Hematopoietic multipotent progenitor cell treated with erythropoietin and hydrocortisone succinate and interleukin-3 and kit ligand, for 8 days (in vitro differentiated cells): ENCODE data around the gene FIP1L1.
"Not testable (repeated sequence)": the region's sequence is repeated elsewhere in the genome, so short reads cannot be mapped to it uniquely, and the experiment has no call there.

Source experiments
- DNase-seq: peaks from one replicate; pipeline ENCODE4 v3.0.0-alpha.2; 2015

Gene FIP1L1

DNA sequence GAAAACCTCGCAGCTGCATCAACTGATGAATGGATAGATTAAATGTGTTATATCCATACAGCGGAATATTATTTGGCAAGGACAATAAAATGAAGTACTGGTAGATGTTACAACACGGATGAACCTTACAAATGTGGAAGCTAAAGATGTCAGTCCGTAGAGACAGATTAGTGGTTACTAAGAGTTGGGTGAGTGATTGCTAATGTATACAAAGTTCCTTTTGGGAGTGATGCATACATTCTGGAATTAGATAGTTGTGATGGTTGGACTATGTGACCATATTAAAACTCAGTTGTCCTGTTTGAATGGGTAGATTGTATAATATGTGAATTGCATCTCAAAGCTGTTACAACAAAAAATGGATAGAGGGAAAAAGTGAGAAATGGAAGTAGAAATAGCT, 2.8 kb downstream of the FIP1L1 start:
- no peak for DNase-seq

GRCh38 chr4:53409479-53409878, 32.0 kb downstream of the FIP1L1 start:
- DNase-seq, result not testable (repeated sequence)

GRCh38 chr4:53419208-53419607, 41.8 kb downstream of the FIP1L1 start:
- DNase-seq, result no peak

DNA sequence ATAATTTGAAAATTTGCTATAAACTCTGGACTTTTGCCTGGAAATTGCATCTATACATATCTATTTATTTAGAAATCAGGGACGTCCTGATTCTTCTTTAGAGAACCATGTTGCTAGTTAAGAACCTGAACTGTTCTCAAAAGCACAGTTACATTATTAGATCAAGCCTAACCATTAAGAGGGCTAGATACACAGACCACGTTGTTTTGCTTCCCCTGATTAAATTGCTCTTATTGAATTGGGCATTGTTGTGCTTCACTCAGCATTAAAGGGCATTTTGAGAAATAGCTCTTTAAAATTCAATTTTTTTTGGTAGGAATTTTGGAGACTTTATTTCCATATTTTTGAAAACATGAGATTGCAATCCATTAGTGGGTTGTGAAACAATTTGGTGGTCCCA, 44.4 kb downstream of the FIP1L1 start:
- DNase-seq, result no peak

- DNase-seq, result no peak
These were observed 44.9 kb downstream of the FIP1L1 start for GRCh38 chr4:53422367-53422766.

GRCh38 chr4:53424280-53424679, 46.8 kb downstream of the FIP1L1 start:
- no peak for DNase-seq

DNA sequence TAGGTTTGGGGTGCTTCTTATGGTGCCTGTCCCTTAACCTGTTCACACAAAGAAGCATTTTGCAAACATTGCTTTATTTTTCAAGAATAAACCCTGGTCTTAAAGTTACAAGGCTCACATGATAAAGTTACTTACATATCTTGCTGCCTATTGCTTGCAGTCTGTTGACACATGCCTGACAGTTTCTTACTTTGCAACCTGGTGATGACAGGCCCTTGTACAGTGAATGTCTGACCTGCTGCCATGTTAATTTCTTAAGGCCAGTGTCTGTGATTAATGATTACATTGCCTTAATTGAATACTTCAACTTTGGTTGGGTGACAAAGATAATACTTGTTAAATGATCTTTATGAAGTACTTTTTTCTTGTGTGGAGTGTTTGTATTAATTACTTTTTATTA, 49.9 kb downstream of the FIP1L1 start:
- no peak for DNase-seq

DNA sequence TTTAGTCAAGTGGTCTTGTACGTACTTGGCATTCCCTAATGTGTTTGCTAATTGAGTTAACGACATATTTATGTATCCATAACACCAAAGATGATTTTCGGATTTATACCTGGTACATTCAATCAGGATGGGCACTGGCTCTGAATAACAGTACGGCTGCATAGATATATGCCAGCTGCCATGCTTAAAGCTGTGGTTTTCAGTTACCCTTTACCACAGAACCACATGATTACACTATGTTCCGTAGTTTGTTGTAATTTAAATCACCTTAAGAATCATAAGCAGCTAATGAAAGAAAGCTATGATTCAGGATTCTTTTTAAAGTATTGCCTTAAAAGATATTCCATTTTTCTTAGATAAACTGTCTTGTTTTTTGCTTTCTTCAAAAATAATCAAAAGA, 53.6 kb downstream of the FIP1L1 start:
- DNase-seq, result peak; percentile 8

DNA sequence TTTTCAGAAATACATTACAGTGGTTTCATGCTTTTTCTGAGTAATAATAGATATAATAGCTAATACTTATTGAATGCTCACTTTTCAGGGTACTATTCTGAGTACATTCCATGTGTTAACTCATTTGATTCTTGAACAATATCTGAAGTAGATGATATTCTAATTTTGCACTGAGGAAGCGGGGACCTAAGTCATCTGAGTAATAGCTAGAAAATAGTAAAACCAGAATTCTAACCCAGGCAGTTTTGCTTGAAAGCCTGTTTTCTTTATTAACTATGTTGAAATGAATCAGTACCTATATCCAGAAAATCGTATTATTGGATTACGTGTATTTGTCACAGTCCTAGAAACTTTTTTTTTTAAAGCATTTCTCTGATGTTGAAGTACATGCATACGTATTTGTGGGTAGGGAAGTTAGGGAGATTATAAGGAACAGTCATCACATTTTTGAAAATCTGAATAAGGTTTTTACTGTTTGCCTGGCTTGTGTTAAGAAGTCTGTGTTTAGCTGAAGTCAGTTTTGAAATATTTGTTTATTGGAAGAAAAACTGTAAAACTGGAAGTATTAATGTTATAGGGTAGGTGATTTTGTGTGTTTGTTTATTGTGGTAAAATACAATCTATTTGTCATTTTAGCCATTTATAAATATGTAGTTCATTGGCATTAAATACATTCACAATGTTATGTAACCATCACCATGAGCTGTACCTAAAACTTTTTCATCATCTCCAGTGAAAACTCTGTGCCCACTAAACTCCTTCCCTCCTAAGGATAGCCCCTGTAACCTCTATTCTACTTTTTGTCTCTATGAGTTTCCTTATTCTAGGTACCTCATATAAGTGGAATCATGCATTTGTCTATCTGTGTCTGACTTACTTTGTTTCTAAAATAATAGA, 55.3 kb downstream of the FIP1L1 start:
- DNase-seq, result no peak

GRCh38 chr4:53436251-53436650, 58.8 kb downstream of the FIP1L1 start:
- DNase-seq, result no peak

GRCh38 chr4:53441564-53441963, 64.1 kb downstream of the FIP1L1 start:
- no peak for DNase-seq

DNA sequence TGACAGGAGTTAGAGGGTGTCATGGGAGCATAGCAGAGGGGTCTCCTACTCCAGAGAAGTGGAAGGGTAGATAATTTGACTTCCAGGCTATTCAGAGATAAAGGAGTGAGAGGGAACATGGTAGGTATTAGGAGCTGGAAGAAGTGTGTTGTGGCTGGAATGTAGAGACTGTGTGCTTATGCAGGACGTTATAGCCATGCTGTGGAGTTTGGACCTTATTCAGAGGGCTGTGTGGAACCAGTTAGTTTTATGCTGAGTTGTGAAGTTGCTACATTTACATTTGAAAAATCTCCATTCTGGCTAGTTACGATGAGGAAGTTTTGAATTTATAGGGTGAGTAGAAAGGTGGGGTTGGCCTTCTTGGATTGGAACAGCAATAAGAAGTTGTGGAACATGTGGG, 67.5 kb downstream of the FIP1L1 start:
- DNase-seq, result no peak

- no peak for DNase-seq
These were observed 73.3 kb downstream of the FIP1L1 start for GRCh38 chr4:53450773-53451172.

GRCh38 chr4:53453385-53453784, 75.9 kb downstream of the FIP1L1 start:
- no peak for DNase-seq

DNA sequence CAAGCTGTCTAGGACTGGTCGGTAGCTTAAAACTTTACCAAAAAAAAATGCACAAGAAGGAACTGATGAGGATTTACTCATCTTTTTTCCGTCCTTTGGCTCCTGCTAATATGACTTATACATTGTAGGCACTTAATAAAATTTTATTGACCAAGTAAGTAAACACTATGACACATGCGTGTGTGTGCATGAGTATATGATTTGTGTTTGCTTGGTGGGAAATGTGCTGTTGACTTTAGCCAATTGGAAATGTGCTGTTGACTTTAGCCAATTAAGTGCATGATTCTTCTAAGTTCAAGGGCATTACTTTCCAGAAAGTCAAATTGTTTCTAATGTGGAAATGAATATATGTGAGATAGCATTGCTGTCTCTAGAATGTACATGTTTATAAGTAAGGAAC, 78.3 kb downstream of the FIP1L1 start:
- DNase-seq, result no peak

DNA sequence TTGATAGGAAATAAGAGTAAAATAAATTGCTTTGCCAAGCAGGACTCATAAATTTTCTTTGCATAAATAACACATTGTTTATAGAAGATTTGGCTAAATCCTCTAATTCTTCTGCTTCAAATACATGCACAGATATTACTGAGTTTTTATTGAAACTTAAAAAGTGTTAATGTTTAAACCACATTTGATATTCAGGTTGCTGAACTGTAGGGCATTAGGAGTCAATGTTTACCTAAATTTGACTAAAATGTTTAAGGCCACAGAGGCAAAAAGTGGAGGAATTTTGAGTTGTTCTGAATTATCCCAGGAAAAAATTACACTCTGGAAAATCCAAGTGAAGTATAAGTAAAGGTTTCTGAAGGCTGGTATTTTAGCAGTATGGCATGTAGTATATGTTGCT, 78.7 kb downstream of the FIP1L1 start:
- no peak for DNase-seq

DNA sequence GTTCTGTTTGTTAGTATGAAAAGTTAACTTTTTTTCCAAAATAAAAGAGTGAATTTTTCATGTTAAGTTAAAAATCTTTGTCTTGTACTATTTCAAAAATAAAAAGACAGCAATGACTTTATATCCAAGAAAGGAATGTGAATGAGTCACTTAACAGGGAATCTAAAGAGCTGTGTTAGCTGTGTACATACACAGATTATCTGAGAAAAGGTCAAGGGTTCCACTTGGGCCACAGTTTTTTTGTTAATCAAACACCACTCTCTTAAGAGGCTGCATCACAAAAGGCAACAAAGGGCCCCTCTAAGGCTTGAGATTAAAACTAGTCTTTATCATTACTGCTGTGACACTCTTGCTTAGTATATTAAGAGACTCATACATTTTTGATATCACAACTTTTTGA, 82.1 kb downstream of the FIP1L1 start:
- no peak for DNase-seq

- no peak for DNase-seq
These were observed 83.8 kb downstream of the FIP1L1 start for GRCh38 chr4:53461244-53461643.

GRCh38 chr4:53463340-53463739, 85.9 kb downstream of the FIP1L1 start:
- no peak for DNase-seq

GRCh38 chr4:53465281-53465680, 87.8 kb downstream of the FIP1L1 start:
- no peak for DNase-seq

DNA sequence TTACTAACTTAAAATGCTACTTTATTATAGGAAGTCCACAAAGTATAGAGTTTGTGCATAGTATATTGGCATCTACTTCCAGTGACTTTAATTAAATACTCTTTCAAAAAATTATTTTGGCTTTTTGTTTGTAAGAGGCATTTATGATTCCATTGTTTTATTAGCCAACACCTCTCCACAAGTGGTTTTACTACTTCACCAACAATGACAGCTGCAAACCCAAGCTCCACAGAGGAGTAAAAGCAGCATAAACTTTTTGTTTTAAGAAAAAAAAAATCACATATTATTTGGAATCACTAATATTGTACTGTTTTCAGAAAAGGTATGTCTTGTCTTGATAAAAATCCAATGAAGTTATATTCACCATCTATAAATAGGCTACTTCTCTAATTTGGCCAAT, 88.5 kb downstream of the FIP1L1 start:
- DNase-seq, result no peak

GRCh38 chr4:53466576-53466975, 89.1 kb downstream of the FIP1L1 start:
- DNase-seq, result not testable (repeated sequence)

GRCh38 chr4:53476232-53477037, 99.0 kb downstream of the FIP1L1 start:
- no peak for DNase-seq

DNA sequence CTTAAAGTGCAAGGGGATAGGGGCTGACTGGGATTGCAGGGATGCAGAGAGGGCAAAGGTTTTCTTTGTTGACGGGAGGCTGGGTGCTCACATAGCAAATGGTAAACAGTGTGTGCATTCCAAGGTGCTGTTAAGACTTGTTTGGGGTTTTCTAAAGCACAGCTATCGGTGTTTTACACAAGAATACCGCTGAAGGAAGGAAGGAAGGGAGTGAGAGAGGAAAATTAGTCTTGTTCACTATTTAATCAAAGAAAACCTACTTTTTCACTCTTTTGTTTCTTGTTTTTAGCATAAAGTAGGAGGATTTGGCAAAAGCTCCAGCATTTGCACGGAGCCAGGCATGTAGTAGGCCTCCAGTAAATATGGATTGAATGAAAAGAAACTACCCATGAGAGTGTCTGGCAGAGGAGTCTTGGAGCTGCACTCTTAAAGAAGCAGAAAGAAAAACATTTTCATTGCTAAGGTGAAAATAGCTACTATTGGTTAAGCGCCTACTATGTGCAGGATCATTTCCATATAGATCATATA, 99.7 kb downstream of the FIP1L1 start:
- no peak for DNase-seq
